Activated T-cell treated with anti-CD3 and anti-CD28 coated beads for 1 hour (primary cell): Measurements from ENCODE around the gene LRIG3.
"Not testable (repeated sequence)": the region's sequence is repeated elsewhere in the genome, so short reads cannot be mapped to it uniquely, and the experiment has no call there.

Experiments
- DNase-seq: peaks from one replicate; pipeline ENCODE4 v3.0.0-alpha.2; 2020; ENCODE audit warnings: low read depth

The LRIG3 gene

GRCh38 chr12:58920102-58920960, at the start of gene LRIG3:
Gene LRIG3 (minus strand): TSS chr12:58920504. CDS start chr12:58920235, 269 bp downstream.
- no peak for DNase-seq

DNA sequence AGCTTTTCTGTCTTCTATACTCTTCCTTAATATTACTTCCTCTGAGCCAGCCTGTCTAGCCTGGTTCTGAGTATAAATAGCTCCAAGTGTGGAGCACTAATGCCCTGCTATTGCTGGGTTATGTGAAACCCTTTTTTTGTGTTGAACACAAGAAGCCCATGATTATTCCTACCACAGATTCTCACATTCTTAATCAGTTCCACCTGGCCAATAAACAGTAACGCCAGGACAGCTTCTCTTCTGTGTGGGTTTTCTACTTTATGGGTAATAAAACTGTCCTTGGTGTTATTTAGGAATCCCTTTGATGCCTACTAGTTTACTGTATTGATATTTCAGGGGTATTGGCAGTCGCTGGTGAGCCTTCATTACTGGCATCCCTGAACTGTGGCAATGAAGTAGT, 48.9 kb upstream of the LRIG3 start:
- no peak for DNase-seq

GRCh38 chr12:58967561-58967960, 47.3 kb upstream of the LRIG3 start:
- no peak for DNase-seq

- no peak for DNase-seq
Observed at GRCh38 chr12:58966939-58967338, 46.6 kb upstream of the LRIG3 start.

GRCh38 chr12:58965568-58965967, 45.3 kb upstream of the LRIG3 start:
- no peak for DNase-seq

DNA sequence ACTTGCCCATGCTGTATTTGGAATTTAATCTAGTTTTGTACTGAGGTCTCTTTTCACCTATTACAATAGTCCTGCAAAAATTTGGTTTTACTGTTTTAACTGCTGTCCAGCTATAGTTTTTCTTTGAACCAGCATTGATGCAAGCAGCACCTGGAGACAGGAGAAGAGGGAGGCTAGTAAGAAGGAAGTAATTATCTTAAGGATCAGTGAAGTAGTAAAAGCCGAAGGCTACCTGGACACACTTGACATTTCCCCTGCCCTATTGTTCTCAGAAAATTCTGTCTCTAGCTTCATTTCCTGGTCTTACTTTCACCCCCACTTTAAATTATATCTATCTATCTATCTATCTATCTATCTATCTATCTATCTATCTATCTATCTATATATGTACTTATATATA, 43.5 kb upstream of the LRIG3 start:
- DNase-seq, result no peak

- no peak for DNase-seq
Observed at GRCh38 chr12:58961906-58962305, 41.6 kb upstream of the LRIG3 start.

DNA sequence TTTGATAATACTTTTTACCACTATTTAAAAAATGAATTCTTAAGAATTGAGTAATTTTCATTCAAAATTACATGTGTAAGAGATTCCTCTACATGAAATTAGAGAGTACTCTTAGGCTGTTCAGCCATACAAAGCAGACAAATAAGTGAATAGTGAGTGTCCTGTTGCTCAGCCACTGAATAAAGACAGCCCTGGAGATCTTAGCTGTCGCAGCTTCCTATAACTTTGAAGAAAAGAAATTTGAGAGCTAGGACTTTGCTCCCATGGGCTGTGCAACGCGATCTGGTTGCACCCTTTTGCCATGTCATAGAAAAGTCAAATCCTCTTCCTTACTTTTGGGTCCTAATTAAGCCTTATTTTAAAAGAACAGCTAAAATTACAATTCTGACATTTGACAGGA, 40.9 kb upstream of the LRIG3 start:
- DNase-seq, result no peak

- DNase-seq, result no peak
Observed at GRCh38 chr12:58959639-58960300, 39.5 kb upstream of the LRIG3 start.

DNA sequence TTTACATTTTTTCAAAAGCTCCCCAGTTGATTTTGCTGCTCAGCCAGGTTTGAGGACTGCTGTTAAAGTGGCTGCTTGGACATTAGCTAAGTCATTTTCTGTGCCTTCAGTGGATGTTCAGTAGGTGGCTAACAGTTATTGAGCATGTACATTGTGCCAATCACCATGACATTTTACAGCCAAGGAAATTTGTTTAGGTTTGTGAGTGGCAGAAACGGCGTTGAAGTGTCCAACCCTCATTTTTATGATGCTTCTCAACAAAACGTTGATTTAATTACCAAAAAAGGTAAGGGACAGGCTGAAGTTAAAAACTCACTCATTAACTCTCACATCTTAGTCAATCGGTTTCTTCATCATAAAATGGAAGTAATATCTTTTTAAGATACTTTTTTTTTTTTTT, 37.0 kb upstream of the LRIG3 start:
- no peak for DNase-seq

- no peak for DNase-seq
Observed at GRCh38 chr12:58955849-58956248, 35.5 kb upstream of the LRIG3 start.

DNA sequence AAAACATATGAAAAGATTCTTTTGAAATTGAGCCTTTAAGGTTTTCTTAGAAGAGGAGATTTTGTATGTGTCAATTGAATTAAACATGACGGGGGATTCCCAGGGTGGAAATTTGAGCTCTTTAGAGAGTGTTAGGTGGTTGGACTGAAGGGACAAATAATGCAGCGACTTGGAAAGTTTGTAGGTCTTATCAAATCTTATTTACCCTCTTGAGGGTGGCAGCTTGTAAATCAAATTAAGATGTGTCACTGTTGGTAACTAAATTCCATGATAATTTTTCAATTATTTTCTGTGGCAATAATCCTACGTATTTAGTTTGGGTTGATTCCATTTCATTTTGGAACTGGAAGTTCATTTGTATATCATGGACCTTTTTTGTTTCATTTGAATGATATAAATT, 33.7 kb upstream of the LRIG3 start:
- DNase-seq, result no peak

DNA sequence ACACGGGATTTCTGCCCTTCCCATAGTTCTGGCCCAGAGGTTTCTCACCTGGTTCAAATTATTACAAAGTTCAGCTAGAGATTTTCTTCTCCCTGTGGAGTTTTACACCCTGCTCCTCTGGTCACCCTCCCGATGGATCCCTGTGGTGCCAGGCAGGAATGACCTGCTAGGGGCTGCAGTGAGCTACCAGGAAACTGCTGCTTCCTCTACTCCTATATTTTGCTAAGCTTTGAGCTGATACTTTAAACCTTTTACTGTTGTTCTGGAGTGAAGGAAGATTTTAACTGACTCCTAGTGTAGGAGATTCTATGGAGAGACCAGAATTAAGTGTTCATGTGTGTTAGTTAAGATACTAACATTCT, 30.4 kb upstream of the LRIG3 start:
- DNase-seq, result no peak

- DNase-seq, result not testable (repeated sequence)
Observed at GRCh38 chr12:58949954-58950738, 29.8 kb upstream of the LRIG3 start.

DNA sequence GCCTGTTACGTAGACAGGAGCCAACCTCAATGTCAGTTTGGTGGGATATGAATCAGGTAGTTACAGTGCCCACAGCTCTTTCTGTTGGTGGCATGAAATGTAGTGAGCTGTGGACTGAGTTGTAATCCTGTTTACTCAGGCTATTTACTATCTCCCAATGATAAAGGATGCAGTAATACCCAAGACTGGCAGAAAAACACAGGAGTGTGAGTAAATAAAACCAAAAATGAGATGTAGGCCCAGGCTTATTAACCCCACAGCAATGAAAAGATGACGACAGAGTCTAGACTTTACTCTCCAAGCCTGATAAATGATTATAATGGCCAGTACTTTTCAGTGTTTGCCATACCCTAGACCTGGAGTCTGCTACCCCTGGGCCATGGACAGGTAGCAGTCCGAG, 22.8 kb upstream of the LRIG3 start:
- DNase-seq, result no peak

DNA sequence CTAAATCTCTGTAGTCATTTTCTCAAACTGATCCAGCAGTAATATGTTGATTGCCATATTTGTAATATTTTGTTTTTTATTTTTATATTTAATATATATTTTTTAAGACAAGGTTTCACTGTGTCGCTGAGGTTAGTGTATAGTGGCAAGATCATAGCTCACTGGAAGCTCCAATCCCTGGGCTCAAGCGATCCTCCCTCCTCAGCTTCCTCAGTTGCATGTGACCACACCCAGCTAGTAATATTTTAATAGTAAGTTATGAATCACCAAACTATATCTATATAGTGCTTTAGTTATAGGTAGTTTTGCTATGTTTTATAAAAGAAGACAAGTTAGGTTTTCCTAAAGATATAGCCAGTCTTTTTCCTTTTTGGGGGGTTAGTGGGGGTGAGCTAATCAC, 22.0 kb upstream of the LRIG3 start:
- DNase-seq, result no peak

DNA sequence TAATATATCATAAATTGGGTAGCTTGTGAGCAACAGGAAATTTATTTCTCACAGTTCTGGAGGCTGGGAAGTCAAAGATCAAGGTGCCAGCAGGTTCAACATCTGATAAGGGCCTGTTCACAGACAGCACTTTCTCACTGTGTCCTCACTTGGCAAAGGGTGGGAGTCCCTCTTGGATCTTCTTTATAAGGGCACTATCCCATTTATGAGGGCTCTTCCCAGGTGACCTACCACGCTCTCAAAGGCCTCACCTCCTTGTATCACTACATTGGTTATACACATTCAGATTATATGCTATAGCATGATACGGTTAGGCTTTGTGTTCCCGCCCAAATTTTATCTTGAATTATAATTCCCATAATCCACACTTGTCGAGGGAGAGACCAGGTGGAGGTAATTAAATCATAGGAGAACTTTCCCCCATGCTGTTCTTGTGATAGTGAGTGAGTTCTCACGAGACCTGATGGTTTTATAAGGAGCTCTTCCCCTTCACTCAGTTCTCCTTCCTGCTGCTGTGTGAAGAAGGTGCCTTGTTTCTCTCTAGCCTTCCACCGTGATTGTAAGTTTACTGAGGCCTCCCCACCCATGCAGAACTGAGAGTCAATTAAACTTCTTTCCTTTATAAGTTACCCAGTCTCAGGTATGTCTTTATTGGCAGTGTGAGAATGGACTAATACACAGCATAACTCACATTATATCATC, 19.2 kb upstream of the LRIG3 start:
- no peak for DNase-seq

GRCh38 chr12:58938440-58938839, 18.1 kb upstream of the LRIG3 start:
- DNase-seq, result no peak

DNA sequence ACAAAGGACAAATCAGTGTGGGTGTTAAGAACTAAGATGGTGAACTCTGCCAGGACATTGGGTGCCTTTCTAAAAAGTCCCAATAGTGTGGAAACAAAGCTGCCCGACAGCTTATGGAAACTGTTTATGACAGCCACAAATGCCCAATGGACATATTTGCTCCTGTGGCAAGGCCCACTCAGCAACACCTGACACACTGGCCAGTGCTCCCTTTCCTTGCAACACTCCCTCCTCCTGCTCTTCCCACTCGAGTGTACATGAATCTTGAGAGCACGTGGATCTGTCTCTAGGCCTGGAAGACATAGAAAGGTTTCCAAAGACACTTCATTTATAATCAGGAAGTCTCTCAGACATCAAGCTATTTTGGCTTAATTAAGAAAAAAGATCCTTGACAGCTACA, 14.2 kb upstream of the LRIG3 start:
- DNase-seq, result no peak

- no peak for DNase-seq
Observed at GRCh38 chr12:58932806-58933681, 12.7 kb upstream of the LRIG3 start.

DNA sequence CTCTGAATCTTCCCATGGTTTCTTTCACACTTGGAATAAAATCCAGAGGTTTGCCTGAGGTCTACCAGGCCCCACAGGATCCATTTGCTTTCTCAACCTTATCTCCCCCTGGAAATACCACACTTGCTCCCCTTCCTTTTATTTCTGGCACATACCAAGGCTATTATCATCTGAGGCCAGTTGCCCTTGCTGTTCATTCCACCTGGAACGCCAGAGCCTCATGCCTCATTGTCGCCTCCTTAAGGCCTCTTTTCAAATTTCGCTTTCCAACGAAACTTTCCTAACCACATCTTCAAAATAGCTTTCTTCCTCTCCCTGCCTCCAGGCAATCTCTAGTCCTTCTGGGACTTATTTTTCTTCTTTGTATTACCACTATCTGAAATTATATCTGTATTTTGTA, 11.2 kb upstream of the LRIG3 start:
- DNase-seq, result no peak
